HT1080 (cell line): ENCODE data around the gene C5orf34. TPM values are rescaled to one million over a fixed set of nuclear protein-coding genes. Genes with fewer than 3 reads are reported as not detected.
"Not testable (repeated sequence)": the region's sequence is repeated elsewhere in the genome, so short reads cannot be mapped to it uniquely, and the experiment has no call there.

Experiments used
- DNase-seq: peaks from one replicate; pipeline ENCODE4 v3.0.0-alpha.2; 2015; ENCODE audit warnings: low read depth
- polyA plus RNA-seq, 2 experiments: library from polyadenylated mRNA; depleted of rRNA; stranded (reverse); fragments of >200 nt; gene quantifications; 2 replicates each; pipeline ENCODE4 v1.2.3, GENCODE V29; 2015
- total RNA-seq: library from RNA; depleted of rRNA; stranded (reverse); fragments of >200 nt; shearing (Covaris generic); gene quantifications from 2 replicates; pipeline ENCODE4 v1.2.3, GENCODE V29; 2014; rRNA removed

Gene C5orf34
- total RNA-seq = 16.2 and 20.1 TPM in 2 replicates
- polyA plus RNA-seq (2015; cell fraction: cytosol; rRNA removed) = 8.7 and 9.0 TPM in 2 replicates
- polyA plus RNA-seq (2015; cell fraction: nucleus; rRNA removed) = 27.9 and 28.9 TPM in 2 replicates

DNA sequence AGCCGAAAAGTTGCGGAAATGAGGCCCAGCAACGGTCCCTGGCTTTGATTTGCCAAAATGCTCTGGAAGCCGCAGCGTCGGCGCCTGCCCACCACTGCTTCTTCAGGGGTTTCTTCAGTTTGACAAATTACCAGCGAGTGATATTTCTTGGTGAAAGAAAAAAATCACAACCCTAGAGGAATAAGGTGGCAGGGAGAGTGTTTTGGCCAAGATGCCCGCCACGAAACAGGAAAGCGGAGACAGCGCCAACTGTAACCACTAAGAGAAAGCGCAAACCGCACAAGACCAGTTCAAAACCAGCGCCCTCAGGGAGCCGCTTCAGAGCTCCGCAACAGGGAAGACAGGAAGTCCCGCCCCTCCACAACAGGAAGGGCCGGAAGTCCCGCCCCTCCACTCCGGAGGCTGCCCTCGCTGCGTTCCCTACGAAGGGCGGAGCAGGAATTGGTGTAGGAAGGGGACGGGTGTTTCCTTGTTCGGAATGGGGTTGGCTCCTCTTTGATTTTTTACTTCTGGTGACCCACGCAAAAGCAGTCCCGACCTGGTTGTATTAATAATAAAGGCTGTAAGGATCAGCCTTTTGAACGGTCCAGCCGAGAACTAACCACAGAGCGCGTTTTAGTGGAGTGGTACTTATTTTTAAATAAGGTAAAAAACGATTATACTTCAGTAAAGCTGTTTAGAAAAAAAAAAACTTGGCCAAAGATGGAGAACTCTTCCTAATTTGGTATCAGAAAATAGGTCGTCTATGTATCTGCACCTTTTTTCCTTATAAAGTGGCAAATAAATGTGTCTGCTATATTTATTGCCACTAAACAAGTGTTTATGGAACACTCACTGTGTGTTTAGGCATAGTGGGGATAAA is at the start of gene C5orf34:
TSS of gene C5orf34 (minus strand) at position 333 of the 862 bp plus-strand sequence. CDS start 5,809 bp downstream, outside the sequence.
- peak; percentile 96 for DNase-seq

- no peak for DNase-seq
These were observed 49.4 kb upstream of the C5orf34 start for GRCh38 chr5:43564289-43564850.

GRCh38 chr5:43563321-43563720 is 48.4 kb upstream of the C5orf34 start:
- DNase-seq = no peak

GRCh38 chr5:43561356-43561755 is 46.4 kb upstream of the C5orf34 start:
- DNase-seq = no peak

GRCh38 chr5:43560128-43560527 is 45.2 kb upstream of the C5orf34 start:
- DNase-seq = peak; percentile 53

GRCh38 chr5:43556857-43557542 is 42.1 kb upstream of the C5orf34 start, which contains the start of gene PAIP1:
Gene PAIP1 (minus strand): TSS chr5:43557077. CDS start chr5:43556846, 231 bp downstream.
- DNase-seq = peak; percentile 76

DNA sequence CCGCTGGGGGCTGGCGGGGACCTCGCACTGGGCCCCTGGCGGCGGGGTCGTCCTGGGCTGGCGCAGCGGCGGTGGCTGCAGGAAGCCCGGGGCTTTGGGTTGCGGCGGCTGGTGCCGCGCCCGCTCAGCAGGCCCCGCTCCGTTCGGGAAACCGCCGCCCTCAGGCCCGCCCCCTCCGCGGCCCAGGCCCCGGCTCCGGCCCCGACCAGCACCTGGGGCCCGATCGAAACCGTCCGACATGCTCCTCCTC is 41.6 kb upstream of the C5orf34 start:
- DNase-seq = not testable (repeated sequence)

- peak; percentile 35 for DNase-seq
These were observed 41.1 kb upstream of the C5orf34 start for GRCh38 chr5:43555895-43556606.

DNA sequence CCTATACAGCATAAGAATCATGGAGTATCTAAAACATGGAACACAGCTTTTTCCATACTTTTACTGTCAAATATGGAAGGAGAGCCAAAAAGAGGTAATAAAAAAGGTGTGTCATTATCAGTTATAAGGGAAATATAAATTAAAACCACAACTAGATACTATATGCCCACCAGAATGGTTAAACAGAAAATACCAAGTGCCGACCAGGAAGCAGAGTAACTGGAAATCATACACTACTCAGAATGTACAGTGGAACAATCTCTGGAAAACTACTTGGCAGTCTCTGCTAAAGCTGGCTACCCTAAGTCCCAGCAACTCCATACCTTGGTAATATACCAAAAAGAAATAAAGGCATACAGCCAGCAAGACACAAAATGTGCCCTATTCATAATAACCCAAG is 39.5 kb upstream of the C5orf34 start:
- no peak for DNase-seq

- DNase-seq = peak; percentile 23
These were observed 38.4 kb upstream of the C5orf34 start for GRCh38 chr5:43553381-43553780.

DNA sequence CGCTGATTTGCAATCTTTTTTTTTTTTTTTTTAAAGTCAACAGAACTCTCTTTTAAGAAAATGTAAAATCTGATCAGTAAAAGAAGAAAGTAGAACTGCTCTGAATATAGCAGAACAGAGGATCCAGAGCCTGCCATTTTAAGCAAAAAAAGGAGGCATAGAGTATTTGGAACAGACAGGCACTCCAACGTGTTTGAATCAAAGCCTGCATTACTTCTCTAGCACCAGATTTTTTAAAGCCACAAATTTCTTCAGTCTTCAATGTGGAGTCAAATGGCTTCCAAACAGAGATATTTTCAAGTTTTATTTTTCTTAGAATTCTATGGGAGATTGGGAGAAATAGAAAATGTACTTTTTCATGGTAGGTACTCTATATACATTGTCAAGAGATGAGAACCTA is 36.8 kb upstream of the C5orf34 start:
- no peak for DNase-seq

DNA sequence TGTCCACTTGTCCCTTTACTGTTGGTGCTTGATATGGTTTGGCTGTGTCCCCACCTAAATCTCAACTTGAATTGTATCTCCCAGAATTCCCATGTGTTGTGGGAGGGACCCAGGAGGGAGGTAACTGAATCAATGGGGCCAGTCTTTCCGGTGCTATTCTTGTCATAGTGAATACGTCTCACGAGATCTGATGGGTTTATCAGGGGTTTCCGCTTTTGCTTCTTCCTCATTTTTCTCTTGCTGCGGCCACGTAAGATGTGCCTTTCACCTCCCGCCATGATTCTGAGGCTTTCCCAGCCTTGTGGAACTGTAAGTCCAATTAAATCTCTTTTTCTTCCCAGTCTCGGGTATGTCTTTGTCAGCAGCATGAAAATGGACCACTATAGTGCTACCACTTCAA is 34.3 kb upstream of the C5orf34 start:
- not testable (repeated sequence) for DNase-seq

GRCh38 chr5:43548358-43548757 is 33.4 kb upstream of the C5orf34 start:
- DNase-seq = no peak

DNA sequence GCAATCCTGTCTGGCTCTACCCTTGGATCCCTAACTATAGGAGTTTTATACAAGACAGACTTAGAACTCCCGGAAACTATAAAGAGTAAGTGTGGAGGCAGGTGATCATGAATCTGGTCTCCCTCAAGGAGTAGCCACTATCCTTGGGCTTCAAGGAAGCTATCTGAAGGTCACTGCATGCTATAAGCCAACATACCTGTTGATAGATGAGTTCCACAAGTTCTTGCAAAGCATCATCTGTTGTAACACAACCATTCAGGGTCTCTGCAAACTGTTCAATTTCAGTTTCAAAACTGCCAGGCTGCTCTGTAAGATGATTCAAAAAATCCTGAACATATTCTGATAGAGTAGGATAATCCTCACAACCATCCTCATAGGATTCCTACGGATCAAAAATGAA is 32.6 kb upstream of the C5orf34 start:
- DNase-seq = no peak

DNA sequence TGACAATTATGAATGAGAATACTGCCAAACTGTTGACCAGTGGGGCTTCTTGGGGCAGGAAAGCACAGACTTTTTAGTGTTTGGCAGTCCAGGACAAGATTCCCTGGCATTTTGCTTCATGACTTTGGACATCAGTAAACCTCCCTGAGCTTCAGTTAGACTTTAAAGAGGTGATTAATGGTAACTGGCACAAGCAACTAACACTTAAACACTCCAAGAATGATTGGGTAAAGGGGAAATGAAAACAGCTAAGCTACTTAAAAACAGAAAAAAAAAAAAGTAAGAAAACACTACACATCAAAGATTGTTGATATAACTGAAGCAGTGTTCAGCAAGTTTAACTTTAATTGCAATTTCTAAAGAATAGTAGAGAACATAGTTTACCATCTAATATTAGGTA is 28.5 kb upstream of the C5orf34 start:
- no peak for DNase-seq

GRCh38 chr5:43540746-43541145 is 25.8 kb upstream of the C5orf34 start:
- DNase-seq = no peak

DNA sequence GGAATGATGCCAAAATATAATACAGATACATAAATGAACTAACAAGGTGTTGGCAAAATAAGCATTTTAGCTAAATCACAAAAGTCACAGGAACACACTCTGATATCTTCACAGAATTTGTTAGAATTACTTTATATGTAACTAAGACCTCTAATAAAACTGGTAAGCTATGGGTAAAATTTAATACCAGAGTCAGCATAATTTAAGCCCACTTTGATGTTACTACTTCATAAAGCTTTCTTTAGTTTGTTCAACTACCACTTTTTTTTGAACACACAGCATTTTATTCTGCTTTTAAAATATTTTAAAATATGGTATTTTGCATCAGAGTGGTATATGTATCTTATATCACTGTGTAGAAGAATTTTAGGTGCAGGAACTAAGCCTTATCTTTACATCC is 22.0 kb upstream of the C5orf34 start:
- no peak for DNase-seq

DNA sequence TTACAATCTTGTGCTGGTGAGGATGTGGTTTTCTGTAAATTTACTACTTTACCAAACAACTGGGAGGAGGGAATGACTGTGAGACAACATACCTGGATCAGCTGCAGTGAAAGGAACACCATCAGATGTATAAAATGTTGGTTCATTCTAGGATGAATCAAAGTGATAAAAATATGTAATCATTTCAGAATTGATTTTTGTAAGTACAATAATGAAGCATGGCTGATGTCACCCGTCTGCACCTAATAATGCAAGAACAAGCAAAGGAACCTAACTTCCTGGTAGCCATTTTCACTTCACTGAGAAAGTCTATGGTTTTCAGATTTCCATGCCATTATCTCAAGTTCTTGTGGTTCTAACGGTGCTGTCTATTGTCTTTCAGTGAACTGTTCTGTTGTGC is 18.7 kb upstream of the C5orf34 start:
- DNase-seq = no peak

GRCh38 chr5:43530648-43531047 is 15.7 kb upstream of the C5orf34 start:
- no peak for DNase-seq

DNA sequence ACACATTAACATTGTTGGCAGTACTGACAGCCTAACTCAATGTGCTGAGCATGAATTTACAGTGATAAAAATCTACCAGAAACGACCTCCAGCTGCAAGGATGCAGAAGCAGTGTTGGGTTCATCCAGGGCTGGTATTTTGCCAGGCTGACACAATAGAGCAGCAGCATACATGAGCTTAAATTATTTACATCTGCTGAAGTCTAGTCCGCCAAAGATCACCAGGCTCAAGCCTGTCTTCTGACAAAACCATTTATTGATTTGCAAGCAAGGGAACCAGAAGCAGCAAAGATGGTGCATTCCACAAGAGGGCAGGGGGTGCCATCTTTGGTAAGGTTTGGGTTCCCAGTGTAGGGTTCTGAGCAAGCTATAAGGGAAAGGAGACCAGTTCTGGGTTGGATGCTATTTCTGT is 8.7 kb upstream of the C5orf34 start:
- DNase-seq = no peak

DNA sequence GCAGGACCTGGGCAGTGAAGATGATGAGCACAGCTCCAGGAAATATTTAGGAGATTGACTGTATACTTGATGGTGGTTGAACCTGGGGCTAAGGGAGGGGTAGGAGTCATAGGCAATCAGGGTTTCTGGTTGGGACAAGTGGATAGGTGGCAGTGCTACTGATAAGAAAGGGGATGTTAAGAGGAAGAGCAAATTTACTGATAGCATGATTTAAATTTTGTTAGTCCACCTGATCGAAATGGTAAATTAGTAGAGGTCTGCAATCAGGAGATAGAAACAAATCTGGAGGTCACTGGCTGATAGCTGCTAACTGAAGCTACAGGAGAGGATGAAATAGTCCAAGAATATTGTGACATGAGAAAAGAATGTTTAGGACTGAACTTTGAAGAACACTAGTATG is 5.7 kb upstream of the C5orf34 start:
- no peak for DNase-seq

DNA sequence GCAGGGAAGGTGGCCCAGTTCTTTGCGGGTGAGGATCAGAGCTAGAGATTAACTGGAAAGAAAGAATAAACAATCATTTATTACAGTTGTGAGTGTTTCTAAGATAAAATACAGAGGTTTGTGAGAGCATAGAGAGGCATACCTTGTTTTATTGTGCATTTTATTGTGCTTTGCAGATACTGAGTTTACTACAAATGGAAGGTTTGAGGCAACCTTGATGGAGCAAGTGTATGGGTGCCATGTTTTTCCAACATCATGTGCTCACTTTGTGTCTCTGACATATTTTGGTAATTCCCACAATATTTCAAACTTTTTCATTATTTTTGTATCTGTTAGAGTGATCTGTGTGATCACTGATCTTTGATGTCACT is 715 bp upstream of the C5orf34 start:
- DNase-seq = peak; percentile 18
